OCI-LY7 (cell line): ENCODE data around the gene P3H2. TPM values are rescaled to one million over a fixed set of nuclear protein-coding genes. Genes with fewer than 3 reads are reported as not detected.

Experiments
- BruUV-seq: library from RNA; stranded (reverse); fragments of 400-500 nt; replicated peaks from 2 replicates; lab custom pipeline; 2021; lab: Mats Ljungman, UMichigan
- CTCF ChIA-PET: fragments of 300-600 bp; sonication (Branson Sonifier 250); formaldehyde crosslinking; loops from one replicate; lab custom pipeline; 2022; ENCODE audit warnings: antibody characterized with exemption; ENCODE audit not compliant: unreplicated experiment; lab: Charles Lee
- POLR2A ChIA-PET: fragments of 300-600 bp; sonication (Branson Sonifier 250); formaldehyde crosslinking; loops from one replicate; lab custom pipeline; 2022; ENCODE audit warnings: antibody characterized with exemption; lab: Charles Lee
- DNase-seq: peaks from one replicate; pipeline ENCODE4 v3.0.0-alpha.2; 2015; ENCODE audit warnings: low spot score
- H2AFZ ChIP-seq: fragments of 200-600 bp; sonication (generic), shearing (Covaris generic); 2 replicates; pipeline ENCODE4 v1.6.1; 2014; ENCODE audit warnings: mild to moderate bottlenecking, antibody characterized with exemption, low read length, moderate library complexity
- H3K27ac ChIP-seq: fragments of 200-600 bp; sonication (generic); 2 replicates; pipeline ENCODE4 v1.5.1; 2014; ENCODE audit warnings: mixed run types, low read depth, mild to moderate bottlenecking, moderate library complexity, low read length, inconsistent platforms; ENCODE audit not compliant: poor library complexity, severe bottlenecking
- H3K36me3 ChIP-seq: fragments of 200-600 bp; sonication (generic); 2 replicates; pipeline ENCODE4 v1.6.1; 2014; ENCODE audit warnings: mild to moderate bottlenecking, antibody characterized with exemption, low read length, moderate library complexity, mixed read lengths; ENCODE audit not compliant: insufficient read depth
- H3K4me1 ChIP-seq: fragments of 200-600 bp; sonication (generic); 2 replicates; pipeline ENCODE4 v1.5.1; 2014; ENCODE audit warnings: mild to moderate bottlenecking, low read length; ENCODE audit not compliant: insufficient read depth, poor library complexity, severe bottlenecking
- H3K4me2 ChIP-seq: fragments of 200-600 bp; sonication (generic); 2 replicates; pipeline ENCODE4 v1.6.1; 2014; ENCODE audit warnings: mild to moderate bottlenecking, low read length
- H3K4me3 ChIP-seq: fragments of 200-600 bp; sonication (generic); 2 replicates; pipeline ENCODE4 v1.5.1; 2014; ENCODE audit warnings: mild to moderate bottlenecking, low read depth, low read length; ENCODE audit not compliant: poor library complexity, severe bottlenecking
- H3K79me2 ChIP-seq: fragments of 200-600 bp; sonication (generic); 2 replicates; pipeline ENCODE4 v1.6.1; 2016; ENCODE audit warnings: low read depth, mild to moderate bottlenecking, low read length, moderate library complexity, mixed read lengths; ENCODE audit not compliant: insufficient read depth
- H3K9me2 ChIP-seq: fragments of 200-600 bp; sonication (generic); 2 replicates; pipeline ENCODE4 v1.6.1; 2016; ENCODE audit warnings: mild to moderate bottlenecking, low read length, mixed read lengths; ENCODE audit not compliant: insufficient read depth
- H3K9me3 ChIP-seq: fragments of 200-600 bp; sonication (generic); 2 replicates; pipeline ENCODE4 v1.6.1; 2014; ENCODE audit warnings: mild to moderate bottlenecking, mixed run types, low read length, mixed read lengths
- H4K20me1 ChIP-seq: fragments of 200-600 bp; sonication (generic); 2 replicates; pipeline ENCODE4 v1.6.1; 2014; ENCODE audit warnings: mild to moderate bottlenecking, antibody characterized with exemption, low read length, moderate library complexity, mixed read lengths; ENCODE audit not compliant: insufficient read depth
- CTCF ChIP-seq: fragments of 200-600 bp; sonication (generic); conservative IDR thresholded peaks from 2 replicates; pipeline ENCODE4 v1.5.1; 2014; ENCODE audit warnings: mild to moderate bottlenecking, antibody characterized with exemption, low read length, moderate library complexity, mixed read lengths
- EZH2phosphoT487 ChIP-seq: fragments of 200-600 bp; sonication (generic); IDR thresholded peaks from 2 replicates; pipeline ENCODE4 v1.6.1; 2018; ENCODE audit warnings: low read depth, borderline replicate concordance, mild to moderate bottlenecking, mixed run types, antibody characterized with exemption, low read length, moderate library complexity, mixed read lengths
- intact Hi-C: fragments of 100-400 bp; cut with micrococcal nuclease; formaldehyde crosslinking; loops from one replicate; pipeline ENCODE4 v1.10.0; 2022; ENCODE audit not compliant: unreplicated experiment
- total RNA-seq, 2 experiments: library from RNA; depleted of rRNA in 1 of 2; stranded (reverse); fragments of >200 nt in 1 of 2; shearing (Covaris generic) in 1 of 2; gene quantifications; 2 replicates each; pipeline ENCODE4 v1.2.3, GENCODE V29; 2014 to 2022

Gene P3H2
- total RNA-seq, 2 experiments from 2014 or later: not detected

- BruUV-seq: no TSS peak
- ChIA-PET POLR2A (interaction anchor here (0.6 kb wide), 1 partner anchor 1025 kb away, joined by 3 read pairs; no protein-coding TSS in a partner anchor), CTCF (no interaction called here)
- Histone ChIP-seq H3K9me2 (no peaks in the 10 kb centered on the region), H3K9me3 (no peaks in the 10 kb centered on the region), H3K4me3 (no peak overlapping the region), H3K27ac (no peak overlapping the region), H3K4me1 (no peaks in the 10 kb centered on the region), H3K4me2 (no peak overlapping the region), H4K20me1 (no peaks in the 10 kb centered on the region), H3K36me3 (no peaks in the 10 kb centered on the region), H3K79me2 (no peaks in the 10 kb centered on the region), H2AFZ (no peak overlapping the region)
- TF ChIP-seq EZH2phosphoT487 (no peak), CTCF (no peak)
- DNase-seq: no peak
- intact Hi-C loops: no loop called here
These were observed 21.6 kb downstream of the P3H2 start for GRCh38 chr3:190099099-190099498.

GRCh38 chr3:190097617-190098016 is 23.1 kb downstream of the P3H2 start:
- Histone ChIP-seq H2AFZ (no peak overlapping the region), H3K4me3 (no peak overlapping the region), H3K27ac (no peak overlapping the region), H3K36me3 (no peaks in the 10 kb centered on the region), H4K20me1 (no peaks in the 10 kb centered on the region), H3K4me1 (no peaks in the 10 kb centered on the region), H3K4me2 (no peak overlapping the region), H3K9me3 (no peaks in the 10 kb centered on the region), H3K79me2 (no peaks in the 10 kb centered on the region), H3K9me2 (no peaks in the 10 kb centered on the region)
- ChIA-PET POLR2A (no interaction called here), CTCF (no interaction called here)
- no peak for TF ChIP-seq CTCF
- no peak for TF ChIP-seq EZH2phosphoT487
- intact Hi-C loops: no loop called here
- DNase-seq: no peak
- BruUV-seq: no TSS peak

GRCh38 chr3:190097025-190097424 is 23.7 kb downstream of the P3H2 start:
- no TSS peak for BruUV-seq
- TF ChIP-seq CTCF (no peak), EZH2phosphoT487 (no peak)
- no peak overlapping the region for H3K27ac ChIP-seq
- H2AFZ ChIP-seq: no peak overlapping the region
- H4K20me1 ChIP-seq: no peaks in the 10 kb centered on the region
- H3K9me2 ChIP-seq: no peaks in the 10 kb centered on the region
- H3K79me2 ChIP-seq: no peaks in the 10 kb centered on the region
- no peak overlapping the region for H3K4me3 ChIP-seq
- no peak overlapping the region for H3K4me2 ChIP-seq
- intact Hi-C loops: no loop called here
- no peaks in the 10 kb centered on the region for H3K36me3 ChIP-seq
- H3K4me1 ChIP-seq: no peaks in the 10 kb centered on the region
- ChIA-PET POLR2A (interaction anchor here (0.9 kb wide), 1 partner anchor 9 kb away, joined by 3 read pairs; no protein-coding TSS in a partner anchor), CTCF (no interaction called here)
- no peak for DNase-seq
- no peaks in the 10 kb centered on the region for H3K9me3 ChIP-seq
